GM21786 (cell line): ENCODE results near the gene RPSA.
A peak's percentile ranks its signal among the peaks of the same experiment; 100 is the strongest.
"Not testable (repeated sequence)": the region's sequence is repeated elsewhere in the genome, so short reads cannot be mapped to it uniquely, and the experiment has no call there.

Experiments used
- ATAC-seq: cut with Tn5 transposase; IDR thresholded peaks from one replicate; pipeline ENCODE4 v1.9.1; 2021; ENCODE audit not compliant: unreplicated experiment

RPSA gene

GRCh38 chr3:39388153-39388552 lies 18.4 kb upstream of the RPSA start:
- ATAC-seq, result no peak

GRCh38 chr3:39388741-39389248 lies 17.7 kb upstream of the RPSA start:
- ATAC-seq, result peak; percentile 80

GRCh38 chr3:39390181-39390580 lies 16.3 kb upstream of the RPSA start:
- no peak for ATAC-seq

GRCh38 chr3:39396690-39397089 lies 9.8 kb upstream of the RPSA start:
- no peak for ATAC-seq

GRCh38 chr3:39398700-39399099 lies 7.8 kb upstream of the RPSA start:
- ATAC-seq, result no peak

GRCh38 chr3:39401983-39402382 lies 4.5 kb upstream of the RPSA start:
- no peak for ATAC-seq

- no peak for ATAC-seq
Measured at GRCh38 chr3:39404943-39405686, 1.4 kb upstream of the RPSA start.

GRCh38 chr3:39405687-39406367 lies 693 bp upstream of the RPSA start:
- no peak for ATAC-seq

- no peak for ATAC-seq
Measured at GRCh38 chr3:39407259-39407629, 724 bp downstream of the RPSA start.

- ATAC-seq, result no peak
Measured at GRCh38 chr3:39407773-39408492, 1.4 kb downstream of the RPSA start.

GRCh38 chr3:39408493-39409372 lies 2.2 kb downstream of the RPSA start:
- no peak for ATAC-seq

GRCh38 chr3:39409514-39410136 lies 3.1 kb downstream of the RPSA start:
- ATAC-seq, result no peak

GRCh38 chr3:39410893-39411292 lies 4.4 kb downstream of the RPSA start:
- ATAC-seq, result no peak

- no peak for ATAC-seq
Measured at GRCh38 chr3:39412668-39413260, 6.2 kb downstream of the RPSA start.

GRCh38 chr3:39413691-39414420 lies 7.3 kb downstream of the RPSA start:
- no peak for ATAC-seq

- ATAC-seq, result no peak
Measured at GRCh38 chr3:39414421-39414907, 7.9 kb downstream of the RPSA start.

GRCh38 chr3:39415302-39415701 lies 8.8 kb downstream of the RPSA start:
- not testable (repeated sequence) for ATAC-seq

- ATAC-seq, result no peak
Measured at GRCh38 chr3:39415983-39416382, 9.5 kb downstream of the RPSA start.

- not testable (repeated sequence) for ATAC-seq
Measured at GRCh38 chr3:39416998-39417397, 10.5 kb downstream of the RPSA start.
